GM10847 (cell line): ENCODE measurements around the gene MYG1.

ENCODE experiments used
- POLR2A ChIP-seq: IDR thresholded peaks from 2 replicates; pipeline ENCODE4 v1.6.1; 2011; ENCODE audit not compliant: insufficient read length; ENCODE audit errors: extremely low read depth

Gene MYG1

DNA sequence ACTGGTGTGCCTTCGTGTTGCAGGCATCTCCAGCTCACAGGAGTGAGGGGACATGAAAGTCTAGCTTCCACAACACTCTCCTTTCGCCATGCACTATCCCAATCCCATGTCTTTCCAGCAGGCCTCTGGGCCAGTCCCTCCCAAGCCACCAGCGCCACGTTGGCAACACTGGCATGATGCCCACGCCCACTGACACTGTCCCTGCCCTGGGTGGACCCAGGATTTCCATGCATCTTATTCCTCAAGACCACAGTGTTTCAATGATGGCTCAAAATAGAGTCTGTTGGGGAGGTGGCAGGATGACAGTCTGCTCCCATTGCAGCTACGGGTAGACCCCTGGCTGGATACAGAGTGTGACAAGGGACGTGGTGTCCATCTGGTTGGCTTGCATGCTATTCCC lies 34.4 kb downstream of the MYG1 start:
- TF ChIP-seq POLR2A, result no peak

DNA sequence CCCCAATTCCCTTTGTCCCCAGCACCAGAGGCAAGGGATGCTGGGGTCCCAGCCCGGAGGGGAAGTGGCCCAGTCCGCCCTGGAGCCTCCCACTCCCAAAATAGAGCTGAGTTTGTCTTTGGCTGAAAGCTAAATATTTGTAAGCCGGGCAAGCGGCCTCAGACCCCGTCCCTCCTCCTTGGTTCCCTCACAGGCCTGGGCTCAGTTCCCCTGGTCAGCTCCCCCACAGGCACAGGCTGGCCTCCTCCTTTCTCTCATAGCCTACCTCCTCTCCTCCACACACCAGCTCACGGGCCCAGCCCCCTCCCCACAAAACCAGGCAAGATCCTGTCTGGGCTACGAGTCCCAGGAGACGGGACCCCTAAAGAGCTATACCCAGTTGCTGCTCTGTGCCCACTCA lies 35.3 kb downstream of the MYG1 start:
- no peak for TF ChIP-seq POLR2A

DNA sequence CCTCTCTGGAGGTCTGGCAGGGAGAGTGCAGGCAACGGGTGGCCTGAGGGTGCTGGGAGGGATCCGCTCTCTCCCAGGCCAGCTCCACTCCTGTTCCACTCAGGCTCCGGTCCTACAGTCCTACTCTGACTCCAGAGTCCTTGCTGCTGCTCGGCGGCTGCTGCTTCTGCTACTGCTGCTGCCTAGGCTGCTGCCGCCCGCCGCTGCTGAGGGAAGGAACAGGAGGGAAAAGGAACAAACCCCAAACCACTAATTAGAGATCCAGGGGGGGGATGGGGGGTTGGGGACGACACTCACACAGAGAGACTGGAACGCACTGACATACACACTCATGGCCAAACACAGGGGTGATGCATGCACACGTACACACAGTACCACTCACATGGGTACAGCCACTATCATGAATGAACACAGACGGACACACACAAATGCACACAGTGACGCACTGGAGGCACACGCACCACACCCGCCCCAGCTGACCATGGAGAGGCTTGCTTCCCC lies 36.7 kb downstream of the MYG1 start, which contains the start of gene SP7:
SP7 (minus strand) TSS at position 174 of the 501 bp plus-strand sequence. CDS start 708 bp downstream, outside the sequence.
- TF ChIP-seq POLR2A, result no peak

DNA sequence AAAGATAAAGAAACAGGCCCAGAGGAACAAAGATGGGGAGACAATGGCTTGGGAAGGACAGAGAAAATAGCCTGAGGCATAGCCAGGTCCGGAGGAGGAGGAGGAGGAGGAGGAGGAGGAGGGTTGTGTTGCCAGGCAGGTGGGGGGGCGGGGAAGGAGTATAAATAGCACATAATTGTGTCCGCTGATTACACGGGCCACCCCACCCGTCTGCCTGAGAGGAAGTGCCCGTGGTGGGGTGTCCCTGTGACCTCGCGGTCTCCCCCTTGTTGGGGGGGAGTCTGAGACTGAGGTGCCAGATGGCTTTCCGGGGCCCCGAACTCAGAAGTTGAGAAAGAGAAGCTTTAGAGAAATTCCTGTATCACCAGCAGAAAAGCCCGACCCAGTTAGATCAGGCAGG lies 38.5 kb downstream of the MYG1 start:
- TF ChIP-seq POLR2A, result no peak

DNA sequence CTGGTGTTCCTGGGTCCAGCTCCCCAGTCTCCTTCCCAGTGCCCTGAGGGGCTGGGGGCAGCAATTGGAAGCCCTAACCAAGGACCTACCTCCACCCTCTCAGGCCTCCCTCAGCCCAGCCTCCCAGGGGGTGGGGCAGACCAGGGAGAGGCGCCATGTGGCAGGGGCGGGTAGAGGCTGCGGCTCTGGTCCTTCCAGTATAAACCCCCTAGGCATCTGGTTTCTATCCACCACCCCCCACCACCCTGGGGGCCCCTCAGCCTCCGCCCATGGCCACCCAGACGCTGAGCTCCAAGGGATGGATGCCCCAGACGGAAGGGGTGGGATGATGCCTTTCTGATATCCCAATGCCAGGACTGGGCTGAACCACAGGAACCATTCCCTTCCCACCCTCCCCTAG lies 39.4 kb downstream of the MYG1 start:
- TF ChIP-seq POLR2A, result no peak

DNA sequence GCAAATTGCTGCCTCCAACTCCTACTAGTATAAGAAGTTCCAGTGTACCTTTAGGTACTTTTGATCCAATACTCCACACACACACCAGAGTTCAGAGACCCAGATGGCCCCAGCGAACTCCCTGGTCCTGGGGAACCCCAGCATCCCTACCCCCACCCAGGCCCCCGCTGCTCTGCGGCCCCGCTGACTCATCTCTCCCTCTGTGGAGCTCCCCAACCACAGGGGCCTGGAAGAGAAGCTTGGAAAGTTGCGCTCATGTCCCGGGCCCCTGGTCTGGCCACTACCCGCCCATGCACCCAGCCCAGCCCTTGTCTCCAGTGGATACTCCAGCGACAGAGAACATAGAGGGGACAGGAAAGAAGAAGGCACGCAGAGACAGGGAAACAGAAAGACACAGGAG lies 40.9 kb downstream of the MYG1 start:
- no peak for TF ChIP-seq POLR2A

DNA sequence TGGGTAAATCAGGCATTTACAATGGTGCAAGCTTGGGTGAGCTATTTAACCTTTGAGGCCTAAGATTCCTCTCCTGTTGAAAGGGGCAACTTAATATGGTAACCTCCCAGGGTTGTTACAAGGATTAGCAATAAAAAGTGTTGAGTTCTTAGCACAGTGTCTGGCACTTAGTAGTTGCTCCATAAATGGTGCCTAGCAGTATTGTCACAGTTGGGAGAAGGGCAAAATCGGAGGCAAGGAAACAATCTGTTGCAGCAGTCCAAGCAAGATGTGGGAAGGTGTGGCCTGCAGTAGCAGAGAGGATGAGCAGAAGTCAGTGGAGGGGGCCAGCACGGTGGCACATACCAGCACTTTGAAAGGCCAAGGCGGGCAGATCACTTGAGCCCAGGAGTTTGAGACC lies 44.0 kb downstream of the MYG1 start:
- no peak for TF ChIP-seq POLR2A

DNA sequence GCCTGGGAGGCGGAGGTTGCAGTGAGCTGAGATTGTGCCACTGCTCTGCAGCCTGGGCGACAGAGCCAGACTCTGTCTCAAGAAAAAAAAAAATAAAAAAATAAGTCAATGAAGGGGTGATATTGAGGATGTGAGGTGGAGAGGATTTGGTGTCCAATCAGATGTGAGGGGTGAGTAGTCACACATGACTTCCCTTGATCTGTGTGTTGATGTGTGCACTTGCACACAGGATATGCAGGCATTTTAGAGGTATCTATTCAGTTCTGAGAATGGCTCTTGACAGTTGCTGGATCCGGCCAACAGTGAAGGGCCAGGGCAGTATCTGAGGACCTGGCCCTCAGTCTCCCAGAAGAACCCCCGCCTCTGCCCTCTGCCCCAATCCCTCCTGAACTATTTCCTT lies 44.5 kb downstream of the MYG1 start:
- TF ChIP-seq POLR2A, result no peak

DNA sequence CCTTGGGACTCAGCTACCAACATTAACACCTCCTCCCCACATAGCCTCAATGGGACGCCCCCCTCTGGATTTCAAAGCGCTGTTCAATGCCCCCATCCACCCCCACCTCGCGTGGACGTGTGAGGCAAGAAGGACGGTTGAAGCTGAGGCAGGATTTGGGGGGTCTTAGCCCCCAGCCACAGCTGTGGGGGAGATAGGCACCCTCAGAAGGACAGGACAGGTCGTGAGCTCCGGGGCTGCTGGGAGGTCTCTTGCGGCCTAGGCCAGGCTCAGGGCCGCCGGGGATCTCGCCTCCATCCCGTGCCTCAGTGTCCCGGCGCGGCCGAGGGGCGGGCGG lies 45.0 kb downstream of the MYG1 start:
- no peak for TF ChIP-seq POLR2A

DNA sequence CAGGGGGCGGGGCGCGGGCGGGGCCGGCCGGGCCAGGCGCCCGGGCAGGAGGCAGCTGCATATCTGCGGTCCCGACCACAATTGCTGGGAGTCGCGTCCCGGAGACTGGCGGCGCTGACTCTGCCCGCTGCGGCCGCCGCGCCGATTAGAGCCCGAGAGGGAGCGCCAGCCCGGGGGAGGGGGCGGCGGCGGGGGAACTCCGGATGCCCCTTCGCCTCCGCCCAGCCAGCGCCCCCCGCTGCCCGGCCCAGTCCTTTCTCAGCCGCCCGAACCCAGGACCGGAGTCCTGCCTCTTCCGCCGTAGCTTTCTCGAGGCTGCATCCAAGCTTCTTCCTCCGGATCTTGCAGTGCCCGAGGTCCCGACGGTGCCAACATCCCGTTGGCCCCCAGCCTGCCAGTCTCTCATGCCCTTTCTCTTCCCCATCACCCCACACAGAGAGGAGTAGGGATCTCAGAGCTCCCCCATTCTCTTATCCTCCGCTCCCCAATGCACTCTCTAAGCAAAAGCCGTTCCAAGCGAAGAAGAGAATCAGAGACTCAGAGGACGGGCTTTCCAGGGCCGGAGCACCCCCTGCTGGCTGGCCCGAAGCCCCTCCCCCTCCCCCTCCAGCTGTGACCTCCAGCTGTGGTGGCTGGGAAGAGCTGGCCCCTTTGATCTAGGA lies 45.5 kb downstream of the MYG1 start:
- no peak for TF ChIP-seq POLR2A

DNA sequence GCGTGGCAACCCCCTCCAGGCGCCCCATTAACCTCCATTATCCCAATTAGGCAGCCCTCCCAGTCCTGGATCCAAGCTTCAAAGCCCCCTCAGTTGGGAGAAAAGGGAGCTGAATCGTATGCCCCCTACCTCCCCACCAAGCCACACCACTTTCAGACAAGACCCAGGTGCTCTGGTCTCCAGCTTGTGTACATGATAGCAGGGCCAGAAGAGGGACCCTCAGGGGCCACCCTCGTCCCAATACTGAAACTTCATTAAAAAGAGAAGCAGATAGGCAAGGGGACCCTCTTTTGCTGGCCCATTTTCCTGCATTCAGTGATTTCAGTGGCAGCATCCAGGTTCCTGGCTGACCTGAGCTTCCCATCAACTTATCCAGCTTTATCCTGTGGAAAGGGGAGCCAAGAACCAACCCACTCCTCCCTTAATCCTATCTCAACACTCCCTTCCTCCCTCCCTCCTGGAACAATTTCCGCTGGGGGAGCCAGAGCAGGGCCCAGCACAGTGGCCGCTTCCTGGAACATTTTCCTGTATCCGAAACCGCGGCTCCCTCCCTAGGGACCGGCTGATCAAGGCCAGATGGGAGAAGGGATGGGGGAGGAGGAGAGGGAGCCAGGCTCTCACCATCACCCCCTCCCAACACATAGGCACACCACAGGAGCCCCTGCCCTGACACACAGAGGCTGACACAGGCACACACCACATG lies 46.1 kb downstream of the MYG1 start:
- TF ChIP-seq POLR2A, result no peak

DNA sequence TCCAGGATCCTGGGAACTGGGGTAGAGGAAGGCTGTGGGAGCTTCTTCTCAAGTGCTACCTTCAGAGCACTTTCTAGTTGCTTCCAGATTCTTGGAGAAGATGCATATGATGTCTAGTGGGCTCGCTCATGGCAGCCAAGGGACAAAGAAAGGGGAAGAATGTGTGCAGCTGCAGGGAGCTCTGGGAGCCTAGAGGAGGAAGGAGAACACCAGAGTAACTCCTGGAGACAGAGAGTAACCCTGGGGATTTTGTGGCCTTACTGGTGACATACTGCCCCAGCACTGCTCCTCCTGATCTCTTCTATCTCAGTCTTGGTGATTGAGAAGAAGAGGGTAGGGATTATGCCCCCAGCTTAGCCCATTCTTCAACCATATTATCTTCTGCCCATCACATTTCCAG lies 47.0 kb downstream of the MYG1 start:
- no peak for TF ChIP-seq POLR2A

DNA sequence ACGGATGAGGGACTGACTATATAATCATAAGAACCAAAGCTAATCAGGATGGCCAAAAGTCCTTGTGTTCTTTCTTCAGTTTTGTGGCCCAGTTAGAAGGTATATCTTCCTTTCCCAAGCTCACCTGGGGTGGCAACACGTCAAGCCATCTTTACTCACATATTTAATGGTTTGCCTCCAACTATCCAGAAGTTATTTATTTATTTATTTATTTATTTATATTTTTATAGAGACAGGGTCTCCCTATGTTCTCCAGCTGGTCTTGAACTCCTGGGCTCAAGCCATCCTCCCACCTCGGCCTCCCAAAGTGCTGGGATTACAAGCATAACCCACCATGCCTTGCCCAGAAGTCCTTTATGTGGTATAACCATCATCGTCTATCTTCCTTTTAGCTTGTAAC lies 48.4 kb downstream of the MYG1 start:
- TF ChIP-seq POLR2A, result no peak

DNA sequence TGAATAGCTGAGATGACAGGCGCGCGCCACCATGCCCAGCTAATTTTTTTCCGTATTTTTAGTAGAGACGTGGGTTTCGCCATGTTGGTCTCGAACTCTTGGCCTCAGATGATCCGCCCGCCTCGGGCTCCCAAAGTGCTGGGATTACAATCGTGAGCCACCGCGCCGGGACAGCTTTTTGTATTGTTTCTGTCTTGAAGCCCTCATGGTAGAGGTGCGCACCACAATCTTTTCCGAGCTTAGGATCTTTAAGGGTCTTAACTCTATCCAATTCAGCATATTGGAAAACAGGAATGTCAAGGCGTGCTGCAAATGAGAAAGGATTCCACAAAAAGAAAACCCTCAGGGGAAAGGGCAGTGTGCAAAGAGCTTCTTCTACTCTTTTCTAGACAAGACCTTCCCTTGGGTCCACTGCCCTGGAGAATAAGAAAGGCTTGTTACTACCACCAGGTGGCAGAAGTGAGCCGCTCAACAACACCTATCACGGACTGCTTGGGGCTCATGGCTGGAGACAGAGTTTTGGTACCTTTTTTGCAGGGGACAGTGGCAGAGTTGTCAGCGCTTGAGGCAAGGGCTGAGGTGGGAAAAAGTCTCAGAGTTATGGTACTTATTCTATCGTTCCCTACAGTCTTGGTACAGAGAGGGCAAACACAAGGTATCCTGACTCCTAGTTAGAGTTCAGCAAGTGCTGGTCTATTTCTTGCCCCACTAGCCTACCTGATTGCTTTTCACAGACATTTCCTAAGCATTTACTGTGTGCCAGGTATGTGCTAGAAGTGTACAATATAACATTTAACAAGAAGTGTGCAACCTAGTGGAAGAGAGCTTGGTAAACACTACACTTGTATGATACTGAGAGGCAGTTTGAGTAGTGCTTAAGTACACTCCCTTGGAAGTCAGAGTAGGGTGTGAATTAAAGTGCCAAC lies 53.1 kb downstream of the MYG1 start:
- no peak for TF ChIP-seq POLR2A

DNA sequence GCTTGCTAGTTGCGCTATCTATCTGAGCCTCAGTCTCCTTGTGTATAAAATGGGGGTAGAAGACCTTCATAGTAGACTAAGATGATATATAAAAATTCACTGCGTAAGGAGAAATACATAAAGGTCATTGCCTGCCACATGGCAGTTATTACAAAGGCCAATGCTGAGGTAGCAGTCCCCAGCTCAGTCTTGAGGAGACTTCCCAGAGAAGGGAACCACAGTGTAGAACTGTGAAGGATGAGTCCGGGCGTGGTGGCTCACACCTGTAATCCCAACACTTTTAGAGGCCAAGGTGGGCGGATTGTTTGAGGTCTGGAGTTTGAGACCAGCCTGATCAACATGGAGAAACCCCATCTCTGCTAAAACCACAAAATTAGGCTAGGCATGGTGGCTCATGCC lies 53.8 kb downstream of the MYG1 start:
- TF ChIP-seq POLR2A, result no peak

DNA sequence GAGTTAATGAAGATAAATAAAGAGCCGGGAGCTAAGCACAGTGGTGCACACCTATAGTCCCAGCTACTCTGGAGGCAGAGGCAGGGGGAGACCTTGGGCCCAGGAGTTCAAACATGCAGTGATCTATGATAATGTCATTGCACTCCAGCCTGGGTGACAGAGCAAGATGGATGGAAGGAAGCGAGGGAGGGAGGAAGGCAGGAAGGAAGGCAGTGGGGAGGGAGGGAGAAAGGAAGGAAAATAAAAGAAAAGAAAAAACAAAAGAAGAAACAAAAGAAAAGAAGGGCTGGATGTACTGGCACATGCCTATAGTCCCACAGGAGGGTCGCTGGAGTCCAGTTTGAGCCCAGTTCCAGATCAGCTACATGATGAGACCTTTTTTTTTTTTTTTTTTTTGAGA lies 55.6 kb downstream of the MYG1 start:
- no peak for TF ChIP-seq POLR2A
